ENCODE measurements around the gene CCL23. TPM values are rescaled to one million over a fixed set of nuclear protein-coding genes. Genes with fewer than 3 reads are reported as not detected.
A peak's percentile ranks its signal among the peaks of the same experiment; 100 is the strongest.

CCL23 gene
- total and polyA plus RNA-seq, 7 experiments from 2014 or later, result not detected

GRCh38 chr17:35972945-35973332 is 44.8 kb downstream of the CCL23 start:
- no peaks in the 10 kb centered on the region for H3K9me3 ChIP-seq (ENCODE audit: control insufficient read depth in 2 of 3, low read length in 3 of 3)
- no peak for ATAC-seq
- Mint-ChIP-seq H3K27me3 (peaks cover 0 to 13% (median 5%) of the 10 kb centered on the region in 5 donors), H3K9me3 (no peaks in the 10 kb centered on the region), H3K27ac (no peak overlapping the region), H3K4me3 (no peak overlapping the region), H3K36me3 (no peaks in the 10 kb centered on the region), H3K4me1 (peaks cover 0 to 9% (median 0%) of the 10 kb centered on the region in 7 donors)
- H3K27ac ChIP-seq (ENCODE audit: low read depth, low read length), result no peak overlapping the region
- no peaks in the 10 kb centered on the region for H3K36me3 ChIP-seq (ENCODE audit: control insufficient read depth in 2 of 3, insufficient read depth in 3 of 3, low read length in 3 of 3)
- H3K4me3 ChIP-seq (ENCODE audit: low read length), result no peak overlapping the region
- no peak for DNase-seq
- no peaks in the 10 kb centered on the region for H3K27me3 ChIP-seq (ENCODE audit: control insufficient read depth in 2 of 2, insufficient read depth in 2 of 2, low read length in 2 of 2)
- POLR2A ChIA-PET, result no interaction called here
- H3K4me1 ChIP-seq (ENCODE audit: control insufficient read depth in 2 of 2, insufficient read depth in 2 of 2, low read length in 2 of 2), result no peaks in the 10 kb centered on the region
- intact Hi-C loops (cut with micrococcal nuclease), result loop anchor here in 1 of 2 donors (5.0 kb wide), 1 partner anchor 1264 kb away; no protein-coding TSS in a partner anchor
- CTCF ChIA-PET, result no interaction called here

GRCh38 chr17:35972535-35972934 is 45.2 kb downstream of the CCL23 start:
- H3K4me1 Mint-ChIP-seq, result peaks cover 0 to 9% (median 0%) of the 10 kb centered on the region in 7 donors
- ChIA-PET CTCF (no interaction called here), POLR2A (no interaction called here)
- no peak overlapping the region for H3K4me3 Mint-ChIP-seq
- no peak overlapping the region for H3K27ac Mint-ChIP-seq
- Histone ChIP-seq H3K36me3 (ENCODE audit: control insufficient read depth in 2 of 3, insufficient read depth in 3 of 3, low read length in 3 of 3) (no peaks in the 10 kb centered on the region), H3K4me3 (ENCODE audit: low read length) (no peak overlapping the region), H3K27me3 (ENCODE audit: control insufficient read depth in 2 of 2, insufficient read depth in 2 of 2, low read length in 2 of 2) (no peaks in the 10 kb centered on the region), H3K27ac (ENCODE audit: low read depth, low read length) (no peak overlapping the region), H3K4me1 (ENCODE audit: control insufficient read depth in 2 of 2, insufficient read depth in 2 of 2, low read length in 2 of 2) (no peaks in the 10 kb centered on the region), H3K9me3 (ENCODE audit: control insufficient read depth in 2 of 3, low read length in 3 of 3) (no peaks in the 10 kb centered on the region)
- ATAC-seq, result no peak
- peaks cover 0 to 13% (median 5%) of the 10 kb centered on the region in 5 donors for H3K27me3 Mint-ChIP-seq
- intact Hi-C loops (cut with micrococcal nuclease), result loop anchor here in 1 of 2 donors (5.0 kb wide), 1 partner anchor 1265 kb away; no protein-coding TSS in a partner anchor
- H3K9me3 Mint-ChIP-seq, result no peaks in the 10 kb centered on the region
- H3K36me3 Mint-ChIP-seq, result no peaks in the 10 kb centered on the region
- DNase-seq, result no peak

GRCh38 chr17:35972066-35972465 is 45.7 kb downstream of the CCL23 start:
- no peaks in the 10 kb centered on the region for H3K36me3 ChIP-seq (ENCODE audit: control insufficient read depth in 2 of 3, insufficient read depth in 3 of 3, low read length in 3 of 3)
- ATAC-seq (no peak), DNase-seq (no peak)
- no peak overlapping the region for H3K4me3 Mint-ChIP-seq
- peaks cover 0 to 9% (median 0%) of the 10 kb centered on the region in 7 donors for H3K4me1 Mint-ChIP-seq
- CTCF ChIA-PET, result no interaction called here
- no peak overlapping the region for H3K4me3 ChIP-seq (ENCODE audit: low read length)
- no peaks in the 10 kb centered on the region for H3K27me3 ChIP-seq (ENCODE audit: control insufficient read depth in 2 of 2, insufficient read depth in 2 of 2, low read length in 2 of 2)
- no peaks in the 10 kb centered on the region for H3K9me3 Mint-ChIP-seq
- H3K4me1 ChIP-seq (ENCODE audit: control insufficient read depth in 2 of 2, insufficient read depth in 2 of 2, low read length in 2 of 2), result no peaks in the 10 kb centered on the region
- no peak overlapping the region for H3K27ac Mint-ChIP-seq
- intact Hi-C loops (cut with micrococcal nuclease), result loop anchor here in 1 of 2 donors (5.0 kb wide), 1 partner anchor 1265 kb away; no protein-coding TSS in a partner anchor
- H3K27ac ChIP-seq (ENCODE audit: low read depth, low read length), result no peak overlapping the region
- no peaks in the 10 kb centered on the region for H3K36me3 Mint-ChIP-seq
- H3K27me3 Mint-ChIP-seq, result peaks cover 0 to 13% (median 5%) of the 10 kb centered on the region in 5 donors
- POLR2A ChIA-PET, result no interaction called here
- H3K9me3 ChIP-seq (ENCODE audit: control insufficient read depth in 2 of 3, low read length in 3 of 3), result no peaks in the 10 kb centered on the region

GRCh38 chr17:35969558-35970380 is 48.0 kb downstream of the CCL23 start:
- H3K36me3 Mint-ChIP-seq, result no peaks in the 10 kb centered on the region
- peaks cover 0 to 19% (median 0%) of the 10 kb centered on the region in 5 donors for H3K27me3 Mint-ChIP-seq
- ChIA-PET CTCF (interaction anchor here (0.6 to 1.1 kb wide), 3 partner anchors 8 to 513 kb away, joined by 3 to 4 read pairs (median 3); no protein-coding TSS in a partner anchor), POLR2A (no interaction called here)
- ATAC-seq, result peak; percentile 73
- no peaks in the 10 kb centered on the region for H3K36me3 ChIP-seq (ENCODE audit: control insufficient read depth in 2 of 3, insufficient read depth in 3 of 3, low read length in 3 of 3)
- H3K27ac ChIP-seq (ENCODE audit: low read depth, low read length), result no peak overlapping the region
- peaks cover 0 to 4% (median 0%) of the 10 kb centered on the region in 7 donors for H3K4me1 Mint-ChIP-seq
- H3K27ac Mint-ChIP-seq, result no peak overlapping the region
- intact Hi-C loops (cut with micrococcal nuclease), result loop anchor here (1.0 to 5.0 kb wide), 7 partner anchors 103 to 1268 kb away; no protein-coding TSS in a partner anchor
- peak; percentile 4 to 67 (median 41) for DNase-seq
- H3K27me3 ChIP-seq (ENCODE audit: control insufficient read depth in 2 of 2, insufficient read depth in 2 of 2, low read length in 2 of 2), result no peaks in the 10 kb centered on the region
- no peak overlapping the region for H3K4me3 ChIP-seq (ENCODE audit: low read length)
- no peak overlapping the region for H3K4me3 Mint-ChIP-seq
- H3K4me1 ChIP-seq (ENCODE audit: control insufficient read depth in 2 of 2, insufficient read depth in 2 of 2, low read length in 2 of 2), result no peaks in the 10 kb centered on the region
- H3K9me3 ChIP-seq (ENCODE audit: control insufficient read depth in 2 of 3, low read length in 3 of 3), result no peaks in the 10 kb centered on the region
- H3K9me3 Mint-ChIP-seq, result no peaks in the 10 kb centered on the region

- intact Hi-C loops (cut with micrococcal nuclease), result loop anchor here (1.0 to 5.0 kb wide), 6 partner anchors 104 to 515 kb away; no protein-coding TSS in a partner anchor
- Mint-ChIP-seq H3K4me3 (no peak overlapping the region), H3K4me1 (peaks cover 0 to 4% (median 0%) of the 10 kb centered on the region in 7 donors), H3K9me3 (no peaks in the 10 kb centered on the region), H3K36me3 (no peaks in the 10 kb centered on the region), H3K27me3 (peaks cover 0 to 23% (median 0%) of the 10 kb centered on the region in 5 donors), H3K27ac (no peak overlapping the region)
- Histone ChIP-seq H3K4me1 (ENCODE audit: control insufficient read depth in 2 of 2, insufficient read depth in 2 of 2, low read length in 2 of 2) (no peaks in the 10 kb centered on the region), H3K9me3 (ENCODE audit: control insufficient read depth in 2 of 3, low read length in 3 of 3) (no peaks in the 10 kb centered on the region), H3K27me3 (ENCODE audit: control insufficient read depth in 2 of 2, insufficient read depth in 2 of 2, low read length in 2 of 2) (no peaks in the 10 kb centered on the region), H3K27ac (ENCODE audit: low read depth, low read length) (no peak overlapping the region), H3K36me3 (ENCODE audit: control insufficient read depth in 2 of 3, insufficient read depth in 3 of 3, low read length in 3 of 3) (no peaks in the 10 kb centered on the region), H3K4me3 (ENCODE audit: low read length) (no peak overlapping the region)
- ChIA-PET CTCF (interaction anchor here (1.1 kb wide), 2 partner anchors 9 to 515 kb away, joined by 3 to 4 read pairs; no protein-coding TSS in a partner anchor), POLR2A (no interaction called here)
- DNase-seq, result no peak
- ATAC-seq, result no peak
Measured at GRCh38 chr17:35968520-35969054, 49.2 kb downstream of the CCL23 start.

- H3K27me3 ChIP-seq (ENCODE audit: control insufficient read depth in 2 of 2, insufficient read depth in 2 of 2, low read length in 2 of 2), result no peaks in the 10 kb centered on the region
- no peak overlapping the region for H3K4me3 ChIP-seq (ENCODE audit: low read length)
- CTCF ChIA-PET, result interaction anchor here (0.6 kb wide), 1 partner anchor 369 kb away, joined by 3 read pairs; no protein-coding TSS in a partner anchor
- no peaks in the 10 kb centered on the region for H3K36me3 ChIP-seq (ENCODE audit: control insufficient read depth in 2 of 3, insufficient read depth in 3 of 3, low read length in 3 of 3)
- no peak overlapping the region for H3K27ac ChIP-seq (ENCODE audit: low read depth, low read length)
- no peak for ATAC-seq
- peaks cover 0 to 20% (median 7%) of the 10 kb centered on the region in 5 donors for H3K27me3 Mint-ChIP-seq
- POLR2A ChIA-PET, result no interaction called here
- H3K4me1 Mint-ChIP-seq, result peaks cover 0 to 4% (median 0%) of the 10 kb centered on the region in 7 donors
- H3K9me3 ChIP-seq (ENCODE audit: control insufficient read depth in 2 of 3, low read length in 3 of 3), result no peaks in the 10 kb centered on the region
- H3K27ac Mint-ChIP-seq, result no peak overlapping the region
- no peak for DNase-seq
- no peaks in the 10 kb centered on the region for H3K9me3 Mint-ChIP-seq
- intact Hi-C loops (cut with micrococcal nuclease), result loop anchor here in 1 of 2 donors (5.0 kb wide), 1 partner anchor 118 kb away; no protein-coding TSS in a partner anchor
- H3K4me1 ChIP-seq (ENCODE audit: control insufficient read depth in 2 of 2, insufficient read depth in 2 of 2, low read length in 2 of 2), result no peaks in the 10 kb centered on the region
- no peak overlapping the region for H3K4me3 Mint-ChIP-seq
- no peaks in the 10 kb centered on the region for H3K36me3 Mint-ChIP-seq
Measured at GRCh38 chr17:35965272-35965671, 52.5 kb downstream of the CCL23 start.

Measured in naive thymus-derived CD4-positive, alpha-beta T cell (primary cell).